SK-N-SH (cell line): ENCODE data around the gene ALDH3A1. TPM values are rescaled to one million over a fixed set of nuclear protein-coding genes. Genes with fewer than 3 reads are reported as not detected.
A peak's percentile ranks its signal among the peaks of the same experiment; 100 is the strongest.

Experiments used
- CTCF ChIA-PET: fragments of 300-600, 350-600 bp; formaldehyde crosslinking; extraction: SDS; loops from one replicate; lab custom pipeline; 2021; lab: Yijun Ruan, JAX
- POLR2A ChIA-PET: fragments of 350-600 bp; sonication (Branson Sonifier 250); formaldehyde crosslinking; extraction: SDS; loops from one replicate; lab custom pipeline; 2020; ENCODE audit warnings: antibody characterized with exemption, inconsistent platforms; lab: Yijun Ruan, JAX
- DNase-seq: peaks from one replicate; pipeline ENCODE4 v3.0.0; 2012
- H2AFZ ChIP-seq: fragments of 200-600 bp; sonication (generic); 2 replicates; pipeline ENCODE4 v1.8.1; 2016; ENCODE audit warnings: antibody characterized with exemption, mild to moderate bottlenecking, low read depth
- H3F3A ChIP-seq: fragments of 200-600 bp; sonication (generic); replicated peaks from 2 replicates; pipeline ENCODE3; 2016; ENCODE audit warnings: antibody characterized with exemption, mild to moderate bottlenecking; ENCODE audit not compliant: insufficient read depth
- H3K27ac ChIP-seq, 2 experiments: fragments of 200-500 bp in 1 of 2; fragments of 200-600 bp in 1 of 2; sonication (Bioruptor generic) in 1 of 2; sonication (generic), shearing (Covaris generic) in 1 of 2; 2 replicates each; pipeline versions ENCODE4 v1.5.1 to v1.6.1; 2014 to 2016; ENCODE audit warnings: low read depth in 2 of 2, inconsistent platforms in 1 of 2, low read length in 1 of 2, mild to moderate bottlenecking in 1 of 2, mixed read lengths in 1 of 2
- H3K27me3 ChIP-seq: fragments of 200-600 bp; sonication (generic), shearing (Covaris generic); 2 replicates; pipeline ENCODE4 v1.6.1; 2016; ENCODE audit warnings: mixed run types; ENCODE audit not compliant: insufficient read depth
- H3K36me3 ChIP-seq, 2 experiments: fragments of 200-500 bp in 1 of 2; fragments of 200-600 bp in 1 of 2; sonication (Bioruptor generic) in 1 of 2; sonication (generic) in 1 of 2; replicated peaks in 1 of 2; 2 replicates each; pipeline versions ENCODE3 to v1.5.1; 2014 to 2016; ENCODE audit warnings: low read length in 1 of 2, mild to moderate bottlenecking in 1 of 2; ENCODE audit not compliant: insufficient read depth in 2 of 2, control insufficient read depth in 1 of 2
- H3K4me1 ChIP-seq, 2 experiments: fragments of 200-500 bp in 1 of 2; fragments of 200-600 bp in 1 of 2; sonication (Bioruptor generic) in 1 of 2; sonication (generic), shearing (Covaris generic) in 1 of 2; 2 replicates each; pipeline versions ENCODE4 v1.5.1 to v1.6.1; 2014 to 2016; ENCODE audit warnings: low read depth in 1 of 2, low read length in 1 of 2, mixed run types in 1 of 2; ENCODE audit not compliant: insufficient read depth in 2 of 2, control insufficient read depth in 1 of 2
- H3K4me2 ChIP-seq: fragments of 200-600 bp; sonication (generic), shearing (Covaris generic); 2 replicates; pipeline ENCODE4 v1.6.1; 2017; ENCODE audit warnings: mixed run types
- H3K4me3 ChIP-seq, 2 experiments: fragments of 200-500 bp in 1 of 2; fragments of 200-600 bp in 1 of 2; sonication (Bioruptor generic) in 1 of 2; sonication (generic), shearing (Covaris generic) in 1 of 2; 2 replicates each; pipeline versions ENCODE4 v1.5.1 to v1.8.1; 2014 to 2016; ENCODE audit warnings: low read depth in 2 of 2, inconsistent platforms in 1 of 2, low read length in 1 of 2, mild to moderate bottlenecking in 1 of 2, mixed read lengths in 1 of 2, moderate library complexity in 1 of 2
- H3K79me2 ChIP-seq: fragments of 200-600 bp; sonication (generic); 2 replicates; pipeline ENCODE4 v1.8.1; 2017; ENCODE audit warnings: mild to moderate bottlenecking; ENCODE audit not compliant: insufficient read depth
- H3K9ac ChIP-seq: fragments of 200-600 bp; sonication (generic); 2 replicates; pipeline ENCODE4 v1.6.1; 2017; ENCODE audit warnings: mixed run types
- H3K9me2 ChIP-seq: fragments of 200-600 bp; sonication (generic); 2 replicates; pipeline ENCODE4 v1.6.1; 2017; ENCODE audit warnings: mixed run types
- H3K9me3 ChIP-seq: fragments of 200-600 bp; sonication (generic); 2 replicates; pipeline ENCODE4 v1.6.1; 2017; ENCODE audit warnings: mixed run types, mild to moderate bottlenecking, moderate library complexity
- H4K20me1 ChIP-seq: fragments of 200-600 bp; sonication (generic); 2 replicates; pipeline ENCODE4 v1.6.1; 2017; ENCODE audit warnings: mild to moderate bottlenecking, mixed run types; ENCODE audit not compliant: insufficient read depth
- ELF1 ChIP-seq: IDR thresholded peaks from 2 replicates; pipeline ENCODE4 v1.4.0; 2012
- EP300 ChIP-seq, 2 experiments: IDR thresholded peaks; 2 replicates each; pipeline versions ENCODE4 v1.4.0 to v1.6.1; 2012; ENCODE audit warnings: borderline replicate concordance in 1 of 2, low read depth in 1 of 2, low read length in 1 of 2
- GABPA ChIP-seq: IDR thresholded peaks from 2 replicates; pipeline ENCODE4 v1.4.0; 2012; ENCODE audit warnings: low read depth, mild to moderate bottlenecking
- GATA2 ChIP-seq: sonication (generic); formaldehyde crosslinking; IDR thresholded peaks from 2 replicates; pipeline ENCODE4 v1.5.0; 2020; ENCODE audit warnings: mild to moderate bottlenecking, missing genetic modification reagents
- MEF2A ChIP-seq: IDR thresholded peaks from 2 replicates; pipeline ENCODE4 v1.4.0; 2012; ENCODE audit warnings: low read depth, borderline replicate concordance
- MXI1 ChIP-seq: IDR thresholded peaks from 2 replicates; pipeline ENCODE4 v1.6.1; 2012; ENCODE audit warnings: mild to moderate bottlenecking, low read depth, low read length, improper control_type of control experiment
- POLR2AphosphoS5 ChIP-seq: IDR thresholded peaks from 2 replicates; pipeline ENCODE4 v1.6.1; 2012; ENCODE audit warnings: low read depth, low read length
- REST ChIP-seq: IDR thresholded peaks from 2 replicates; pipeline ENCODE4 v1.6.1; 2012; ENCODE audit warnings: mild to moderate bottlenecking, low read depth, low read length, moderate library complexity
- RFX5 ChIP-seq: IDR thresholded peaks from 2 replicates; pipeline ENCODE4 v1.6.1; 2012; ENCODE audit warnings: mild to moderate bottlenecking, improper control_type of control experiment, low read length
- SIN3A ChIP-seq: IDR thresholded peaks from 2 replicates; pipeline ENCODE4 v1.6.1; 2012; ENCODE audit warnings: low read depth, mild to moderate bottlenecking, low read length, moderate library complexity, borderline replicate concordance
- TAF1 ChIP-seq: IDR thresholded peaks from 2 replicates; pipeline ENCODE4 v1.6.1; 2012; ENCODE audit warnings: low read depth, mild to moderate bottlenecking, low read length, moderate library complexity, borderline replicate concordance
- TEAD4 ChIP-seq: IDR thresholded peaks from 2 replicates; pipeline ENCODE4 v1.4.0; 2012; ENCODE audit warnings: mild to moderate bottlenecking, borderline replicate concordance; ENCODE audit not compliant: insufficient read depth
- USF1 ChIP-seq: IDR thresholded peaks from 2 replicates; pipeline ENCODE4 v1.4.0; 2012; ENCODE audit warnings: low read depth, borderline replicate concordance
- YY1 ChIP-seq: IDR thresholded peaks from 2 replicates; pipeline ENCODE4 v1.4.0; 2012; ENCODE audit warnings: low read depth, mild to moderate bottlenecking
- WGBS: methylation state at CpG from one replicate; pipeline ENCODE4 v1.1.6; 2017; ENCODE audit warnings: low lambda C conversion rate; 5-methylcytosine and 5-hydroxymethylcytosine counted together
- polyA plus RNA-seq, 3 experiments: library from polyadenylated mRNA; depleted of rRNA; stranded (reverse); fragments of >200 nt; gene quantifications; 2 replicates each; pipeline ENCODE4 v1.2.3, GENCODE V29; 2012
- TF ChIP-seq, protein P1 (sequence below): fragments of 150-350 bp; IDR thresholded peaks from 2 replicates; pipeline ENCODE4 v1.6.1; 2017; ENCODE audit warnings: antibody characterized with exemption, low read length, low read depth, borderline replicate concordance
- TF ChIP-seq, protein P2 (sequence below): IDR thresholded peaks from 2 replicates; pipeline ENCODE4; 2012
- TF ChIP-seq, protein P3 (sequence below): IDR thresholded peaks from 2 replicates; pipeline ENCODE4 v1.4.0; 2012; ENCODE audit warnings: low read depth
- TF ChIP-seq, protein P4 (sequence below): fragments of 150-350 bp; IDR thresholded peaks from 2 replicates; pipeline ENCODE4 v1.6.1; 2016; ENCODE audit warnings: mild to moderate bottlenecking, low read depth, low read length
- TF ChIP-seq, protein P5 (sequence below): fragments of 200-600 bp; sonication (generic); IDR thresholded peaks from 2 replicates; pipeline ENCODE4 v1.6.1; 2017; ENCODE audit warnings: antibody characterized with exemption, mild to moderate bottlenecking, moderate library complexity

ALDH3A1 gene
- polyA plus RNA-seq, 1 of the 3 experiments (the other 2 are of a cell fraction), result 0.79 TPM

DNA sequence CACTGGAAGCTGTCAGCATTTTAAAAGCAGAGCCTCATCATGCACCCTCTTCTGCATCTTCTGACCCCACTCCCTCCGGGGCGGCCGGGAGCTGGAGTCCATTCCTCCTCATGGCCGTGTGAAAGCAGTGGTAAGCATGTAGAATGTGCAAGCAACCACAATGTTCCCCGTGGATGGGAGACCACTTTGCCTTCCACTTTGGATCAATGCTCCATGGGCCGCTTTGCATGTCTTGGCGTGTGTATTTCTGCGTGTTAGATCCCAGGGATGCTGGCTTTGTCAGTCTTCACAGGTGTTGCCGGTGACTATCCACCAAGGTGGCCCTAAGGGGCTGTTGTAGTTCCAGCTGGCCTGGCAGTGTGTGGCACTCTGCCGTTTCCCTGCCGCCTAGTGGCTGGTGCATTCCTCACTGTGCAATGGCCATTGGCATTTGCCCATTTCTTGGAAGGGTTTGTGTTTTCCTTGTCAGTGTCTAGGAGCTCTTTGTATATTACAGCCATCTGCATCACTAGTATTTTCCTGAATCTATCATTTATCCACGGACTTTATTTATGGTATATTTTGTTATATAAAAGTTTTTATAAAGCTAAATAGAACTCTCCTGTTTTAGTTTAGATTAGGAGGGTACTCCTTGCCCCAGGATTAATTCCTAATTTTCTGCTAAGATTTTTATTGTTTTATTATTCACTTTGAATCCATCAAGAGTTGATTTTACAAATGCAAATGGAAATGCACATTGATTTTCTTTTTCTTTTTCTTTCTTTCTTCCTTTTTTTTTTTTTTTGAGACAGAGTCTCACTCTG is 5.8 kb upstream of the ALDH3A1 start (continued):
- no peak for TF ChIP-seq SIN3A

GRCh38 chr17:19753051-19753509 is 5.0 kb upstream of the ALDH3A1 start:
- Histone ChIP-seq H3K27me3 (no peaks in the 10 kb centered on the region), H3K36me3 (no peaks in the 10 kb centered on the region), H3K27ac (peak overlapping the region; percentile 79 to 97), H3F3A (peaks cover 16% of the 10 kb centered on the region), H3K79me2 (no peaks in the 10 kb centered on the region), H3K4me3 (no peak overlapping the region), H3K4me2 (peak overlapping the region; percentile 25; the same call in 1 of the 2 replicates), H4K20me1 (no peaks in the 10 kb centered on the region), H3K4me1 (peaks cover 10 to 18% of the 10 kb centered on the region in 2 experiments; a peak in 3 of 4 replicates), H2AFZ (peak overlapping the region; percentile 82), H3K9me3 (no peaks in the 10 kb centered on the region), H3K9ac (peak overlapping the region; percentile 74), H3K9me2 (no peaks in the 10 kb centered on the region)
- ChIA-PET CTCF (interaction anchor here (0.7 to 4.7 kb wide), 10 partner anchors 8 to 504 kb away, joined by 3 to 48 read pairs (median 4); partner anchors contain the start of gene B9D1), POLR2A (no interaction called here)
- peak; percentile 49 for DNase-seq
- WGBS, result 20% methylated on average over 5 of the region's 12 CpGs
- TF ChIP-seq TEAD4 (no peak), REST (0 out of 2 replicates have a peak, but pooled peaks have one; percentile 34), POLR2AphosphoS5 (peak; percentile 67; the same call in 1 of the 2 replicates), GABPA (no peak), MXI1 (no peak), TAF1 (peak; percentile 15; the same call in 1 of the 2 replicates), RFX5 (no peak), GATA2 (CRISPR knock-in tag) (no peak), USF1 (0 out of 2 replicates have a peak, but pooled peaks have one; percentile 7), YY1 (peak; percentile 53), ELF1 (no peak), EP300 (IDR thresholded peaks at IDR 0.05; ENCODE audit: borderline replicate concordance in 1 of 2, low read depth in 1 of 2, low read length in 1 of 2) (peak in 1 of 2 experiments; percentile 79; a peak in 1 of 4 replicates), MEF2A (no peak)
- TF ChIP-seq, protein P1, sequence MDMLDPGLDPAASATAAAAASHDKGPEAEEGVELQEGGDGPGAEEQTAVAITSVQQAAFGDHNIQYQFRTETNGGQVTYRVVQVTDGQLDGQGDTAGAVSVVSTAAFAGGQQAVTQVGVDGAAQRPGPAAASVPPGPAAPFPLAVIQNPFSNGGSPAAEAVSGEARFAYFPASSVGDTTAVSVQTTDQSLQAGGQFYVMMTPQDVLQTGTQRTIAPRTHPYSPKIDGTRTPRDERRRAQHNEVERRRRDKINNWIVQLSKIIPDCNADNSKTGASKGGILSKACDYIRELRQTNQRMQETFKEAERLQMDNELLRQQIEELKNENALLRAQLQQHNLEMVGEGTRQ, result no peak
- TF ChIP-seq, protein P2, sequence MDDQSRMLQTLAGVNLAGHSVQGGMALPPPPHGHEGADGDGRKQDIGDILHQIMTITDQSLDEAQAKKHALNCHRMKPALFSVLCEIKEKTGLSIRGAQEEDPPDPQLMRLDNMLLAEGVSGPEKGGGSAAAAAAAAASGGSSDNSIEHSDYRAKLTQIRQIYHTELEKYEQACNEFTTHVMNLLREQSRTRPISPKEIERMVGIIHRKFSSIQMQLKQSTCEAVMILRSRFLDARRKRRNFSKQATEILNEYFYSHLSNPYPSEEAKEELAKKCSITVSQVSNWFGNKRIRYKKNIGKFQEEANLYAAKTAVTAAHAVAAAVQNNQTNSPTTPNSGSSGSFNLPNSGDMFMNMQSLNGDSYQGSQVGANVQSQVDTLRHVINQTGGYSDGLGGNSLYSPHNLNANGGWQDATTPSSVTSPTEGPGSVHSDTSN, result peak; percentile 57
- TF ChIP-seq, protein P3, sequence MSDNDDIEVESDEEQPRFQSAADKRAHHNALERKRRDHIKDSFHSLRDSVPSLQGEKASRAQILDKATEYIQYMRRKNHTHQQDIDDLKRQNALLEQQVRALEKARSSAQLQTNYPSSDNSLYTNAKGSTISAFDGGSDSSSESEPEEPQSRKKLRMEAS, result peak; percentile 88
- TF ChIP-seq, protein P4, sequence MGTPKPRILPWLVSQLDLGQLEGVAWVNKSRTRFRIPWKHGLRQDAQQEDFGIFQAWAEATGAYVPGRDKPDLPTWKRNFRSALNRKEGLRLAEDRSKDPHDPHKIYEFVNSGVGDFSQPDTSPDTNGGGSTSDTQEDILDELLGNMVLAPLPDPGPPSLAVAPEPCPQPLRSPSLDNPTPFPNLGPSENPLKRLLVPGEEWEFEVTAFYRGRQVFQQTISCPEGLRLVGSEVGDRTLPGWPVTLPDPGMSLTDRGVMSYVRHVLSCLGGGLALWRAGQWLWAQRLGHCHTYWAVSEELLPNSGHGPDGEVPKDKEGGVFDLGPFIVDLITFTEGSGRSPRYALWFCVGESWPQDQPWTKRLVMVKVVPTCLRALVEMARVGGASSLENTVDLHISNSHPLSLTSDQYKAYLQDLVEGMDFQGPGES, result no peak
- TF ChIP-seq, protein P5, sequence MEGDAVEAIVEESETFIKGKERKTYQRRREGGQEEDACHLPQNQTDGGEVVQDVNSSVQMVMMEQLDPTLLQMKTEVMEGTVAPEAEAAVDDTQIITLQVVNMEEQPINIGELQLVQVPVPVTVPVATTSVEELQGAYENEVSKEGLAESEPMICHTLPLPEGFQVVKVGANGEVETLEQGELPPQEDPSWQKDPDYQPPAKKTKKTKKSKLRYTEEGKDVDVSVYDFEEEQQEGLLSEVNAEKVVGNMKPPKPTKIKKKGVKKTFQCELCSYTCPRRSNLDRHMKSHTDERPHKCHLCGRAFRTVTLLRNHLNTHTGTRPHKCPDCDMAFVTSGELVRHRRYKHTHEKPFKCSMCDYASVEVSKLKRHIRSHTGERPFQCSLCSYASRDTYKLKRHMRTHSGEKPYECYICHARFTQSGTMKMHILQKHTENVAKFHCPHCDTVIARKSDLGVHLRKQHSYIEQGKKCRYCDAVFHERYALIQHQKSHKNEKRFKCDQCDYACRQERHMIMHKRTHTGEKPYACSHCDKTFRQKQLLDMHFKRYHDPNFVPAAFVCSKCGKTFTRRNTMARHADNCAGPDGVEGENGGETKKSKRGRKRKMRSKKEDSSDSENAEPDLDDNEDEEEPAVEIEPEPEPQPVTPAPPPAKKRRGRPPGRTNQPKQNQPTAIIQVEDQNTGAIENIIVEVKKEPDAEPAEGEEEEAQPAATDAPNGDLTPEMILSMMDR, result no peak
